GM12872 (cell line): ENCODE data around the gene TBC1D26.

Source experiments
- CTCF ChIP-seq: IDR thresholded peaks from 3 replicates; pipeline ENCODE4 v1.5.1; 2011; ENCODE audit warnings: low read depth, mild to moderate bottlenecking, low read length, moderate library complexity; ENCODE audit not compliant: insufficient read depth

Gene TBC1D26

GRCh38 chr17:15742051-15742795 lies 10.1 kb downstream of the TBC1D26 start:
- no peak for TF ChIP-seq CTCF

DNA sequence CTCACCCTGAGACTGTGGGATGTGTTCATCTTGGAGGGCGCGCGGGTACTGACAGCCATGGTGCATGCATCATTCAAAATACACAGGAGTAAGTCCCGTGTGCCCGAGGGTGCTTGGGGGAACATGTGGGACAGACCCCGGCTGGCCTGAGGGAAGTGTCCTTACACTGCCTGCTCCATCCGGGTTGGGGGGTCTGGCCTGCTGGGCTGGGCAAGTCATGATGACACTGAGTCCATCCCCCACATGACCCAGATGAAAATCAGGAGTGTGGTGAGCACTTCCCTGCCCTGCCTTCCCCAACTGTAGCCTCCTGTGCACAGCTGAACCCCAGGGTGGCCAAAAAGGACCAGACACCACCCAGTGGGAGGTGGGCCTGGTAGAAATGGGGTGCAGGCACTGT lies 10.8 kb downstream of the TBC1D26 start:
- no peak for TF ChIP-seq CTCF

DNA sequence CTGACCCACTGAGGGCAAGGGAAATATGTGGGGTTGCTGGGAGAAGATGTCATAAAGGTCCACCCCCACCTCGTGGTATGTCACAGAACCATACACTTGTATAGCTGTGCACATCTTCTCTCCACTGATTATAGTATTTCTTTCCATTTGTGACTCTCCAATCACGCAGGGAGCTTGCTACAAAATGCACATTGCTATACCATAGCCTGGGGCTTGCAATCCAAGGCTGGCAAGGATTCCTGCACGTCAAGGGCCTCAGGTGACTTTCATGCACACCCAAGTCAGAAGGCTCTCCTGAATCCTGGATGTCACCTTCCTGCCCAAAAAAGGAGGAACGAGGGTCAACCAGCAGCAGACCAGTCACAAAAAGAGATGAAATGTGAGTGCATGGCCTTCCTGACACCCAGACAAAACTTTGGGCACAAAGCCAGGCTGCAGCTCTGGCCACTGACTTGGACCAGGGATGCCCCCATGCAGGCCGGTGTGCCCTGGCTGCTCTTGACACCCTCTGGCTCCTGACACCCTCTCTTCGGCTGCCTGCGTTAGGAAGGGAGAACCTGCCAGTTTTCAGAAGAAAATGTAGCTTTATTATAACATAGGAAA lies 12.1 kb downstream of the TBC1D26 start:
- TF ChIP-seq CTCF = no peak

- TF ChIP-seq CTCF = no peak
These were observed 12.8 kb downstream of the TBC1D26 start for GRCh38 chr17:15744885-15745284.

DNA sequence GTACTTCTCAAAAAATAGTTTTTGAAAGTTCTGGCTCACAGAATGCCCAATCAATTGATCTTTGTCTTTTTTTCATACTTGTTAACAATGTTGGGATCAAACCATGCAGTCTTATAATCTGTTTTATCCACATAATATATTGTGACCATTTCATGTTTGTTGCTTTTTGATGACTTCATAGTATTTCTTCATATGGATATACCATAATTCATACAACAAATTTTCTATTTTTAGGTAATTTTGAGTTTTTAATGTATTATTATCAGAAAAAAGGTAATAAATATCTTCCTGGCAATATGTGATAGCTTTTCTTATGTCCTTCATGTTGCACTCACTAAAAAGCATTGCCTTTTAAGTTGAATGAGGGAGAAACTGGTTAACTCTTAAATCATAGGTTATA lies 44.8 kb downstream of the TBC1D26 start:
- no peak for TF ChIP-seq CTCF

DNA sequence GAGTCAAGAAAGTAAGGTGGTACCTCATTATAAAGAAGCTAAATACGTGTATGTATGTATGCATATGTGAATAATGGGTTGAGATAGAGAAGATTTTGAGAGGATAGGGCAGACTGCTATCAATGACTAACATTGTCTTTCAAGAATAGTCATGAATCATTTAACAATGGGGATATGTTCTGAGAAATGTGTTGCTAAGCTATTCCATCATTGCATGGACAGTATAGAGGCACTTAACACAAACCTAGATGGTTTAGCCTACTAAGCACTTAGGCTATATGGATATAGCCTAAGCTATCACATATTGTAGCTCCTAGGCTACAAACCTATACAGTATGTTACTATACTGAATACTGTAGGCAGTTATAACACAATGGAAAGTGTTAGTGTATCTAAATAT lies 45.2 kb downstream of the TBC1D26 start:
- no peak for TF ChIP-seq CTCF

- TF ChIP-seq CTCF = no peak
These were observed 45.6 kb downstream of the TBC1D26 start for GRCh38 chr17:15777717-15778116.
